Measurements from ENCODE around the gene NLRC4. TPM values are rescaled to one million over a fixed set of nuclear protein-coding genes. Genes with fewer than 3 reads are reported as not detected.

NLRC4 gene
- total RNA-seq, 1 donor from 2014 or later: not detected

- peaks cover 17% of the 10 kb centered on the region for H3K4me1 Mint-ChIP-seq (ENCODE audit: low read depth)
- H3K36me3 Mint-ChIP-seq (ENCODE audit: low read depth): no peaks in the 10 kb centered on the region
- H3K27me3 Mint-ChIP-seq (ENCODE audit: low read depth): peaks cover 5% of the 10 kb centered on the region
- H3K4me3 Mint-ChIP-seq (ENCODE audit: unreplicated experiment): no peak overlapping the region
- TF ChIP-seq, protein P1, sequence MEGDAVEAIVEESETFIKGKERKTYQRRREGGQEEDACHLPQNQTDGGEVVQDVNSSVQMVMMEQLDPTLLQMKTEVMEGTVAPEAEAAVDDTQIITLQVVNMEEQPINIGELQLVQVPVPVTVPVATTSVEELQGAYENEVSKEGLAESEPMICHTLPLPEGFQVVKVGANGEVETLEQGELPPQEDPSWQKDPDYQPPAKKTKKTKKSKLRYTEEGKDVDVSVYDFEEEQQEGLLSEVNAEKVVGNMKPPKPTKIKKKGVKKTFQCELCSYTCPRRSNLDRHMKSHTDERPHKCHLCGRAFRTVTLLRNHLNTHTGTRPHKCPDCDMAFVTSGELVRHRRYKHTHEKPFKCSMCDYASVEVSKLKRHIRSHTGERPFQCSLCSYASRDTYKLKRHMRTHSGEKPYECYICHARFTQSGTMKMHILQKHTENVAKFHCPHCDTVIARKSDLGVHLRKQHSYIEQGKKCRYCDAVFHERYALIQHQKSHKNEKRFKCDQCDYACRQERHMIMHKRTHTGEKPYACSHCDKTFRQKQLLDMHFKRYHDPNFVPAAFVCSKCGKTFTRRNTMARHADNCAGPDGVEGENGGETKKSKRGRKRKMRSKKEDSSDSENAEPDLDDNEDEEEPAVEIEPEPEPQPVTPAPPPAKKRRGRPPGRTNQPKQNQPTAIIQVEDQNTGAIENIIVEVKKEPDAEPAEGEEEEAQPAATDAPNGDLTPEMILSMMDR (IDR thresholded peaks at IDR 0.05): no peak
- H3K27ac Mint-ChIP-seq (ENCODE audit: unreplicated experiment): no peak overlapping the region
- DNase-seq (ENCODE audit: low spot score): no peak
- H3K9me3 Mint-ChIP-seq (ENCODE audit: low read depth): no peaks in the 10 kb centered on the region
These were observed 9.6 kb upstream of the NLRC4 start for GRCh38 chr2:32274289-32274688.

DNA sequence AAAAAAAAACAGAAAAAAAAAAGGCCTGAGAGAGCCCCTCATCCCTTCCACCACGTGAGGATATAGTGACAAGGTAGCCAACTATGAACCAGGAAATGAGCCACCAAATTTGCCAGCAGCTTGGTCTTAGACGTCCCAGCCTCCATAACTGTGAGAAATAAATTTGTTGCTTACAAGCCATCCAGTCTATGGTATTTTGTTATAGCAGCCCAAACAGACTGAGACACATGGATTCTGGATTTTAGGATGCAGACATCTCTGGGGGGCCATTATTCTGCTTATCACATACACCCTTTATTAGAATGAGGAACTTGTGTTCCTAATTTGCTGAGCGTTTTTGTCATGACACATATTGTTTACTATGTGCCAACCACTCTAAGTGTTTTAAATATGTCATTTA lies 7.6 kb upstream of the NLRC4 start:
- Mint-ChIP-seq H3K4me3 (ENCODE audit: unreplicated experiment) (no peak overlapping the region), H3K36me3 (ENCODE audit: low read depth) (no peaks in the 10 kb centered on the region), H3K4me1 (ENCODE audit: low read depth) (peaks cover 3% of the 10 kb centered on the region), H3K27me3 (ENCODE audit: low read depth) (peaks cover 5% of the 10 kb centered on the region), H3K27ac (ENCODE audit: unreplicated experiment) (no peak overlapping the region), H3K9me3 (ENCODE audit: low read depth) (no peaks in the 10 kb centered on the region)
- no peak for DNase-seq (ENCODE audit: low spot score)
- TF ChIP-seq, protein P1 (IDR thresholded peaks at IDR 0.05): no peak

DNA sequence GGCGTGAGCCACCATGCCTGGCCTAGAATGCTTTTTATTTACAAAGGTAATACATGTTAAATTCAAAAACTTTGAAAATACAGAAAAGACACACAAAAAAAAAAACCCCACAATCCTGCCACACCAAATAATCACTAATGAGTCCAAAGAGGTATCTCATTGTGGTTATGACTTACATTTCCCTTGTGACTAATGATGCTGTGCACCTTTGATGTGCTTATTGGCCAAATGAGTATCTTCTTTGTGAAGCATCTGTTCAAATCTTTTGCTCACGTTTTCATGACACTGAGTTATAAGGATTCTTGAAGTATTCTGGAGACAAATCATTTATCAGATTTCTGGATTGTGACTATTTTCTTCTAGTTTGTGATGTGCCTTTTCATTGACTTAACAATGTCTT lies 6.4 kb upstream of the NLRC4 start:
- Mint-ChIP-seq H3K36me3 (ENCODE audit: low read depth) (no peaks in the 10 kb centered on the region), H3K27me3 (ENCODE audit: low read depth) (peaks cover 5% of the 10 kb centered on the region), H3K4me1 (ENCODE audit: low read depth) (no peaks in the 10 kb centered on the region), H3K4me3 (ENCODE audit: unreplicated experiment) (no peak overlapping the region), H3K9me3 (ENCODE audit: low read depth) (no peaks in the 10 kb centered on the region), H3K27ac (ENCODE audit: unreplicated experiment) (no peak overlapping the region)
- TF ChIP-seq, protein P1 (IDR thresholded peaks at IDR 0.05): no peak
- DNase-seq (ENCODE audit: low spot score): no peak

GRCh38 chr2:32262105-32262504 lies 2.6 kb downstream of the NLRC4 start:
- no peak overlapping the region for H3K4me3 Mint-ChIP-seq (ENCODE audit: unreplicated experiment)

GRCh38 chr2:32260376-32260775 lies 4.3 kb downstream of the NLRC4 start:
- Mint-ChIP-seq H3K27ac (ENCODE audit: unreplicated experiment) (no peak overlapping the region), H3K4me1 (ENCODE audit: low read depth) (no peaks in the 10 kb centered on the region), H3K9me3 (ENCODE audit: low read depth) (no peaks in the 10 kb centered on the region), H3K27me3 (ENCODE audit: low read depth) (peaks cover 3% of the 10 kb centered on the region), H3K4me3 (ENCODE audit: unreplicated experiment) (no peak overlapping the region), H3K36me3 (ENCODE audit: low read depth) (no peaks in the 10 kb centered on the region)
- no peak for DNase-seq (ENCODE audit: low spot score)
- TF ChIP-seq, protein P1 (IDR thresholded peaks at IDR 0.05): no peak

More at GRCh38 chr2:32262105-32262504, 2.6 kb downstream of the NLRC4 start:
- Mint-ChIP-seq H3K27me3 (ENCODE audit: low read depth) (peaks cover 3% of the 10 kb centered on the region), H3K27ac (ENCODE audit: unreplicated experiment) (no peak overlapping the region), H3K9me3 (ENCODE audit: low read depth) (no peaks in the 10 kb centered on the region), H3K4me1 (ENCODE audit: low read depth) (no peaks in the 10 kb centered on the region), H3K36me3 (ENCODE audit: low read depth) (no peaks in the 10 kb centered on the region)
- no peak for DNase-seq (ENCODE audit: low spot score)
- TF ChIP-seq, protein P1 (IDR thresholded peaks at IDR 0.05): no peak
